IPS-15b (cell line): ENCODE data around the gene CCDC90B.
"Not testable (repeated sequence)": the region's sequence is repeated elsewhere in the genome, so short reads cannot be mapped to it uniquely, and the experiment has no call there.

Source experiments
- H3K27me3 ChIP-seq: one replicate; pipeline ENCODE4 v1.6.1; 2013; ENCODE audit warnings: low read length; ENCODE audit not compliant: control insufficient read depth, insufficient read depth
- H3K36me3 ChIP-seq: one replicate; pipeline ENCODE4 v1.6.1; 2013; ENCODE audit warnings: low read length; ENCODE audit not compliant: control insufficient read depth, insufficient read depth
- H3K4me1 ChIP-seq: one replicate; pipeline ENCODE4 v1.6.1; 2013; ENCODE audit warnings: mild to moderate bottlenecking, low read length; ENCODE audit not compliant: control insufficient read depth, insufficient read depth
- H3K4me3 ChIP-seq: one replicate; pipeline ENCODE4 v1.5.1; 2013; ENCODE audit warnings: low read depth, low read length
- H3K9ac ChIP-seq: one replicate; pipeline ENCODE4 v1.6.1; 2013; ENCODE audit warnings: low read depth, mild to moderate bottlenecking, low read length
- H3K9me3 ChIP-seq: one replicate; pipeline ENCODE4 v1.6.1; 2013; ENCODE audit warnings: mild to moderate bottlenecking, low read length; ENCODE audit not compliant: control insufficient read depth, insufficient read depth

The CCDC90B gene, protein sequence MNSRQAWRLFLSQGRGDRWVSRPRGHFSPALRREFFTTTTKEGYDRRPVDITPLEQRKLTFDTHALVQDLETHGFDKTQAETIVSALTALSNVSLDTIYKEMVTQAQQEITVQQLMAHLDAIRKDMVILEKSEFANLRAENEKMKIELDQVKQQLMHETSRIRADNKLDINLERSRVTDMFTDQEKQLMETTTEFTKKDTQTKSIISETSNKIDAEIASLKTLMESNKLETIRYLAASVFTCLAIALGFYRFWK

DNA sequence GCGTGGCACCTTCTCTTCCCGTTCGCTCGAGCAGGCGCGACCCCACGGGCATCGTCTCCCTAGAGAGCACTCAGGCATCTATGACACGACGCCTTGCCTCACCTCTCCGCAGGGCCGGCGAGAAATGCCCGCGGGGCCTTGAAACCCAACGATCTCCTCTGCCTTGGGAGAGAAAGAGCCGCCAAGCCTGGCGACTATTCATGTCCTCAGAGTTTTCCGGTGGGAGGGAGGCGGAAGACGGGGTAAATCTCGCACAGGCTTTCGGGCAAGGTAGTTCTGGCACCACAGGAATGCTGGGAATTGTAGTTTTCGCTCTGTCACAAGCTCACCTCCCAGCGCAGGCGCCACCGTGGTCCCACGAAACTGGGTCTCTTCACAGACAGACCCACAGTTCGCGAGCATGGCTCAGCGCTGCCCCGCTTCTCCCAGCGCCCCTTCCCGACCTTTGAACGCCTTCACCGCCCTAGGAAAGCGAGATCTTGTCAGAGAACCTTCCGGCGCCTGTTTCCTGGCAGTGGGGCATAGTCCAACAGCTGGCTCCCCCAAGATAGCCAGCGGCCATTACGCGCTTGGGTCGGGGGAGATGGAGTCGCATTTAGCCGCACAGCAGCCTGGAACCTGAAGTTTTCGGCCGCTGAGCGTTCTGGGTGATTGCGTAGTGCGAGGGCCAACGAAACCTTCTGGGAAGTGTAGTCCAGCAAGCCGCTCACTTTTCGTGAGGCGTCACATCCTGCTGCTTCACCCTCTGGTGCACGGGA lies at the start of gene CCDC90B:
TSS of gene CCDC90B (minus strand) at position 597 of the 758 bp plus-strand sequence. CDS start at position 202, 395 bp downstream.
- Histone ChIP-seq H3K4me3 (peak within 1 kb of the TSS; percentile 97), H3K36me3 (no peaks in the 10 kb centered on the region), H3K27me3 (no peaks in the 10 kb centered on the region), H3K9ac (peak within 1 kb of the TSS; percentile 92), H3K4me1 (peaks cover 2% of the 10 kb centered on the region), H3K9me3 (no peaks in the 10 kb centered on the region)

DNA sequence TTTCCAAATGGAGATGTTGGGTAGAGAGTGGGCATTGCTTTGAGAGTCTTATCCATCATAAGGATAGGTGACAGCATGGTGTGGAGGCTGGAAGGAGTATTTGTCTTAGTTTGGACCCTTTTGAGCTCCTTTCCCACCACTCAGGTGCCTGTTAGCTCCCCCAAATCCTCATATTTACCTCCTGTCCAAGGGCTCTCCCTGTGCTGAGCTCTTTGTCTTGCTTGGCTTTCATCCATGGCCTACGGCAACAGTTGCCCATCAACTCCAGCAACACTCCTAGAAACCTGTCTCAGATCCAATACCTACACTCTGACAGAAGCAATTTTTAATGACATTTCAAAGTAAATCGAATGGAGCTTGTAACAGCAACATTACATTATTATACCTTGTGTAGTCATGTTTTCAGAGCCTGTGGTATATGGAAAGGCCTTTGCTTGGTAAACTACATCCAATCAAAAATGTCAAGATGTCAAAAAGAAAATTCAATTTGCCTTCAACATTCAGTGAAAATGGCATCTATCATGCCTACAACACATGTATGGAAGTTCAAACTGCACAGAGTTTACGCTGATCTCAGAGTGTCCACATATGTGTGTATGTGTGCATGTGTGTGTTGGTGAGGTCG lies 49.4 kb upstream of the CCDC90B start:
- no peaks in the 10 kb centered on the region for H3K36me3 ChIP-seq
- no peaks in the 10 kb centered on the region for H3K27me3 ChIP-seq
- H3K4me1 ChIP-seq = no peaks in the 10 kb centered on the region
- no peak overlapping the region for H3K4me3 ChIP-seq
- no peaks in the 10 kb centered on the region for H3K9me3 ChIP-seq
- no peak overlapping the region for H3K9ac ChIP-seq

DNA sequence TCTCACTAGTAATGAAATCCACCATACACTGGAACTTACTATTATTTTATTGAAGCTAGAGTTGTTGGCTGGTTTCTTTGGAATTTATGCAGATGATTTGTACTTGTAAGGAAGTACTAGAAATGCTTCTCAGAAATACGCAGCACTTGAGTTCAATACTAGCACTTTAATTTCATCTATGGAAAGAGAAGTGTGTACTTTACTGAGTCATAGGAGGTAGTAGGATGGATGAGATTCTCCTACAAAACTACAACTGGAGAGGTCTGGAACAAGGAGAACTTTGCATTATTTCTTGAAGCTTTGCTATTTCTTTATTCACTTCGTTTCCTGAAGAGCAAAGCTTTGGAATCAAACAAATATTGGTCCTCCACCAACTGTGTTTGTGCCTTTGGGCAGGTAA lies 44.1 kb upstream of the CCDC90B start:
- Histone ChIP-seq H3K9ac (no peak overlapping the region), H3K27me3 (no peaks in the 10 kb centered on the region), H3K36me3 (no peaks in the 10 kb centered on the region), H3K4me1 (no peaks in the 10 kb centered on the region), H3K4me3 (no peak overlapping the region), H3K9me3 (no peaks in the 10 kb centered on the region)

DNA sequence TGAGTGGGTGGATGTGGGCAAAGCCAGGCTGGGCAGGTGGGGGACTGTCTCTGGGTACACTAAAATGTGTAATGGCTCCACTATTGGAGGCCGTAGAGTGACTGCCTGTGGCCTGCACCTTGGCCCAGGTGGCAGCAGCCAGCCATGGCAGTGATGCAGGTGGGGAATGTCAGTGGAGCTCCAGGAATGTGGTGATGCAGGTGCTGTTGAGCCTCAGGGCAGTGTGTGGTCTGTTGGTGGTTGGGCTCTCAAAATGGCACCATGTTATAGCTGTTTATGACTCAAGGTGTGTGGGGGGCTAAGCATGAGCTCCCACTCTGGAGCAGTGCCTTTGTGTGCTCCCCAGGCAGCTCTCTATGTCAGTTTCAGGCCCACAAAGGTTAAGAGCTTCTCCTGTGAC lies 40.2 kb upstream of the CCDC90B start:
- Histone ChIP-seq H3K4me3 (no peak overlapping the region), H3K4me1 (no peaks in the 10 kb centered on the region), H3K27me3 (no peaks in the 10 kb centered on the region), H3K9ac (no peak overlapping the region), H3K9me3 (no peaks in the 10 kb centered on the region), H3K36me3 (no peaks in the 10 kb centered on the region)

DNA sequence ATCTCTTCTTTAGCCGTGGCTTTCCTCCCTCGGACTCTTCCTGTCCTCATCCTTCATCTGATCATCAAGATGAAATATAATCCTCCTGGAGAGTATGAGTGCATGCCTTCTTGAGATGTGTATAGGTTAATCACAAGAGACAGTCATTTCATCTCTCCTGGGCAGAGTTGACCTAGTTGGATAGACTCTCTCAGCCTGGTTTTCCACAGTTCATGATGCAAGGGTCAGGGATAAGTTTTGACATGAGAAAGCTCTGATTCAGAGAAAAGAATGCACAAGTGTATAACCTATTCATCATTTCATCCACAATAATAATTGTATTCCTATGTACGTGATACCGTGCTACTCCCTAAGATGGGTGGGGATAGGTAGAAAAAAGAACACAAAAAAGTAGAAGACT lies 33.2 kb upstream of the CCDC90B start:
- Histone ChIP-seq H3K4me1 (no peaks in the 10 kb centered on the region), H3K9me3 (no peaks in the 10 kb centered on the region), H3K4me3 (no peak overlapping the region), H3K9ac (no peak overlapping the region), H3K27me3 (no peaks in the 10 kb centered on the region), H3K36me3 (no peaks in the 10 kb centered on the region)

DNA sequence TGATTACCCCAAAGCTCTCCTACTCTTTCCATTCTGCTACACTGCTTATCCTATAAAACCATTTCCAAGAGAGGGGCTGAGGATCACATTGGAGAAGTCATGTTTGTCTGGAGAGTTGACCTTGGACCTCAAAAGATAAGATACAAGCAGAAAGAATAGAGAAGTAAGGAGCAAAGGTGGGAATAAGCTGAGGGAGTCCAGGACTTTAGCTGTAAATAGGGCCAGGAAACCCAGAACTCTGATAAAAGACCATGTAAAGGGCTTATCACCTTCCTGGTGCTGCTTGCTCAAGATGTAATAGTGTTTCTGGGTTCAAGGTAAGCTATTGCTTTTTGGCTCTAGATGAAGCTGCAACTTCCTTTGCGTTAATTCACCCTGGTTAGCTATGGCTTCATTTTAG lies 32.8 kb upstream of the CCDC90B start:
- Histone ChIP-seq H3K9me3 (no peaks in the 10 kb centered on the region), H3K36me3 (no peaks in the 10 kb centered on the region), H3K27me3 (no peaks in the 10 kb centered on the region), H3K4me3 (no peak overlapping the region), H3K4me1 (no peaks in the 10 kb centered on the region), H3K9ac (no peak overlapping the region)

DNA sequence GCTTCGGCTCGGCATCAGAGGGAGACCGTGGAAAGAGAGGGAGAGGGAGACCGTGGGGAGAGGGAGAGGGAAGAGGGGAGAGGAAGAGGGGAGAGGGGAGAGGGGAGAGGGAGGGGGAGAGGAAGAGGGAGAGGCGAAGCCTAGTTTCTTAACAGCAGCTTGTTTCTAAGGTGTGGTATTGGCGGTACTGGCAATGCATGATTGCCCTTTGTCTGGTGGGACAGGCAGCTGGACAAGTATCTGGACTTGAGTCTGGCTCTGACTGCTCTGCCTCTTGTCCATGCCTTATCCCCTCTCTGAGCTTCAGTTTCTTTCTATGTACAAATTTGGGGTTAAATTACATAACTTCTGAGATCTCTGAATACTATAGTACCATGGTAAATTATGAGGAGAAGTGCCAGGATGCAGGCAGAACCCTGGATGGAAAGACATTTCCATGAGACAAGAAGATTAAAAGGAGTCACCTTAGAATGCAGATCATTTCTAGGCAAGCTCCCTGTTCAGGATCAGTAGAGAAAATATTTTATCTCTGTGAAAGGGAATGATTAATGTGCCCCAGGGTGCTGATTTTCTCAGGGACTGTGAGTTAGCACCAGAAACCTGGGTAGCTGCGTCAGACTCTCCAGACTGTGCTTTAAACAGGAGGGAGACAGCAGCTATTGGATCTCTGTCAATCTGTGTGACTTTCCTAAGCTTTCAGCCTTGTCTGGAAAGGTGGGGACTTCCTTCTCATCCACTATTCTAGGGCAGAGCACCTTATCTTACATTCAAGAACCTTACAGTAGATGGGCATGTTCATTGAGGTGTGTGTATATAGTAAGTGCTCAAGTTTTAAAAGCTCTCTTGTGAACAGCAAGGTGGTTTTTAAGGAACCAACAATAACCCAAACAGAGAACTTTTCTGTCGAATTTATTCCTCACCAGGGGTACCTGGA lies 31.9 kb upstream of the CCDC90B start:
- Histone ChIP-seq H3K9me3 (no peaks in the 10 kb centered on the region), H3K9ac (no peak overlapping the region), H3K4me3 (no peak overlapping the region), H3K36me3 (no peaks in the 10 kb centered on the region), H3K4me1 (no peaks in the 10 kb centered on the region), H3K27me3 (no peaks in the 10 kb centered on the region)

DNA sequence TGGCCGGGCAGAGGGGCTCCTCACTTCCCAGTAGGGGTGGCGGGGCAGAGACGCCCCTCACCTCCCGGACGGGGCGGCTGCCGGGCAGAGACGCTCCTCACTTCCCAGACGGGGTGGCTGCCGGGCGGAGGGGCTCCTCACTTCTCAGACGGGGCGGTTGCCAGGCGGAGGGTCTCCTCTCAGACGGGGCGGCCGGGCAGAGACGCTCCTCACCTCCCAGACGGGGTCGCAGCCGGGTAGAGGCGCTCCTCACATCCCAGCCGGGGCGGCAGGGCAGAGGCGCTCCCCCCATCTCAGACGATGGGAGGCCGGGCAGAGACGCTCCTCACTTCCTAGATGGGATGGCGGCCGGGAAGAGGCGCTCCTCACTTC lies 30.7 kb upstream of the CCDC90B start:
- not testable (repeated sequence) for H3K4me3 ChIP-seq, H3K4me1 ChIP-seq, H3K9me3 ChIP-seq, H3K9ac ChIP-seq, H3K27me3 ChIP-seq, H3K36me3 ChIP-seq

DNA sequence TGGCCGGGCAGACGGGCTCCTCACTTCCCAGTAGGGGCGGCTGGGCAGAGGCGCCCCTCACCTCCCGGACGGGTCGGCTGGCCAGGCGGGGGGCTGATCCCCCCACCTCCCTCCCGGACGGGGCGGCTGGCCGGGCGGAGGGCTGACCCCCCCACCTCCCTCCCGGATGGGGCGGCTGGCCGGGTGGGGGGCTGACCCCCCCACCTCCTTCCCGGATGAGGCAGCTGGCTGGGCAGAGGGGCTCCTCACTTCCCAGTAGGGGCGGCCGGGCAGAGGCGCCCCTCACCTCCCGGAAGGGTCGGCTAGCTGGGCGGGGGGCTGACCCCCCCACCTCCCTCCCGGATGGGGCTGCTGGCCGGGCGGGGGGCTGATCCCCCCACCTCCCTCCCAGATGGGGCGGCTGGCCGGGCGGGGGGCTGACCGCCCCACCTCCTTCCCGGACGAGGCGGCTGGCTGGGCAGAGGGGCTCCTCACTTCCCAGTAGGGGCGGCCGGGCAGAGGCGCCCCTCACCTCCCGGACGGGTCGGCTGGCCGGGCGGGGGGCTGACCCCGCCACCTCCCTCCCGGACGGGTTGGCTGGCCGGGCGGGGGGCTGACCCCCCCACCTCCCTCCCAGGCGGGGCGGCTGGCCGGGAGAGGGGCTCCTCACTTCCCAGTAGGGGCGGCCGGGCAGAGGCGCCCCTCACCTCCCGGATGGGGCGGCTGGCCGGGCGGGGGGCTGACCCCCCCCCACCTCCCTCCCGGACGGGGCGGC lies 30.2 kb upstream of the CCDC90B start:
- not testable (repeated sequence) for H3K9me3 ChIP-seq, H3K36me3 ChIP-seq, H3K27me3 ChIP-seq, H3K4me3 ChIP-seq, H3K9ac ChIP-seq, H3K4me1 ChIP-seq

DNA sequence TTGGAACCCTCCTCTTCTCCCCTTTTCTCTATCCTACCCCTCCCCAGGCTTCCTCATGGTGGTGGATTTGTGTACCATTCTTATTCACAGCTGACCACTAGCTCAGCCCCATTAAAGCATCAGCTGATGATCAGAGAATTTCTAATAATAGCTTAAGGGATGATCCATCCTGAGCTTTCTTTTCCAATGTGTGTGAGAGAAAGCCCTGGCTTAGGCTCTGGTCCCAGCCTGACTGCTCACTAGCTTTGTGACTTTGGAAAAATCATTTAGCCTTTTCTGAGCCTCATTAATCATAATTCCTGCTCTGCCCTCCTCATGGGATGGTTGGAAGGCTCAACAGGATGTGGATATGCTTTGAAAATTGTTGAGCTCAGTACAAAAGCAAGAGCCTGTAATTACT lies 26.3 kb upstream of the CCDC90B start:
- H3K4me1 ChIP-seq = no peaks in the 10 kb centered on the region
- H3K36me3 ChIP-seq = no peaks in the 10 kb centered on the region
- no peaks in the 10 kb centered on the region for H3K27me3 ChIP-seq
- no peak overlapping the region for H3K4me3 ChIP-seq
- no peaks in the 10 kb centered on the region for H3K9me3 ChIP-seq
- no peak overlapping the region for H3K9ac ChIP-seq

DNA sequence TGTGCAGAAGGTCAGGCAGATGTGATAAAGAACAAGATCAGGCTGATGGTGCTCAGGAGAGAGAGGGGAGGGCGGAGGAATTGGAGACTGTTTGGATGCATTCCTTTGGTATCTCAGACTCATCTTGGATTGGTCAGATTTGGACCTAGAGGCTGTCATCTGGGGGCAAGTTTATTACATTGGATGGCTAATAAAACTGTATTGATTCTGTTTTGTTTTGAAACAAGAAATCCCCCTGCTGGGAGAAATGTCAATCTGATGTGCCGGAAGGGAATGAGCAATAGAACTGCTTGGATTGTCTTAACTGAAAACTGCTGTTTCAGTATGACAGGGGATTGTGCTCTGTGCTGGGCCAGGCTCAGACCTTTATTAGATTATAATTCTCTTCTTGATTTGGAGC lies 25.5 kb upstream of the CCDC90B start:
- H3K9me3 ChIP-seq = no peaks in the 10 kb centered on the region
- no peak overlapping the region for H3K4me3 ChIP-seq
- no peaks in the 10 kb centered on the region for H3K4me1 ChIP-seq
- no peaks in the 10 kb centered on the region for H3K27me3 ChIP-seq
- no peak overlapping the region for H3K9ac ChIP-seq
- H3K36me3 ChIP-seq = no peaks in the 10 kb centered on the region
